H1 (cell line): ENCODE results near the gene ARID5B. TPM values are rescaled to one million over a fixed set of nuclear protein-coding genes. Genes with fewer than 3 reads are reported as not detected.

Source experiments
- CTCF ChIA-PET: fragments of 300-600 bp; sonication (Branson Sonifier 250); formaldehyde crosslinking; loops from one replicate; lab custom pipeline; 2021; ENCODE audit not compliant: partially characterized antibody; lab: Charles Lee
- POLR2A ChIA-PET: fragments of 300-600 bp; sonication (Branson Sonifier 250); formaldehyde crosslinking; loops from one replicate; lab custom pipeline; 2021; ENCODE audit warnings: inconsistent platforms; ENCODE audit not compliant: partially characterized antibody; lab: Charles Lee
- DNase-seq, 2 experiments: peaks; one replicate each; pipeline versions ENCODE4 v3.0.0 to v3.0.0-alpha.2; 2010 to 2022; ENCODE audit warnings: low spot score in 2 of 2, low read depth in 1 of 2, mixed read lengths in 1 of 2
- FAIRE-seq: peaks from 2 replicates; lab custom pipeline; 2011; peaks lifted over from hg19 to GRCh38; lab: Jason Lieb, UNC
- H2AFZ ChIP-seq: 2 replicates; pipeline ENCODE4 v1.8.1; 2012; ENCODE audit warnings: low read length, inconsistent platforms
- H2AK5ac ChIP-seq: 2 replicates; pipeline ENCODE4 v1.6.1; 2013; ENCODE audit warnings: low read depth, low read length
- H2BK120ac ChIP-seq: replicated peaks from 2 replicates; pipeline ENCODE3; 2013; ENCODE audit warnings: low read depth, low read length, inconsistent platforms
- H2BK12ac ChIP-seq: 2 replicates; pipeline ENCODE4 v1.6.1; 2013; ENCODE audit warnings: low read depth, low read length
- H2BK15ac ChIP-seq: 2 replicates; pipeline ENCODE4 v1.6.1; 2013; ENCODE audit warnings: low read length
- H2BK20ac ChIP-seq: 2 replicates; pipeline ENCODE4 v1.6.1; 2013; ENCODE audit warnings: low read length
- H2BK5ac ChIP-seq: 2 replicates; pipeline ENCODE4 v1.6.1; 2013; ENCODE audit warnings: low read depth, low read length
- H3K14ac ChIP-seq: 2 replicates; pipeline ENCODE4 v1.6.1; 2013; ENCODE audit warnings: inconsistent platforms; ENCODE audit not compliant: insufficient read length
- H3K18ac ChIP-seq: 2 replicates; pipeline ENCODE4 v1.6.1; 2013; ENCODE audit warnings: low read length; ENCODE audit errors: extremely low read depth
- H3K23ac ChIP-seq: 2 replicates; pipeline ENCODE4 v1.6.1; 2013; ENCODE audit warnings: inconsistent platforms; ENCODE audit not compliant: insufficient read length
- H3K23me2 ChIP-seq: 2 replicates; pipeline ENCODE4 v1.6.1; 2013; ENCODE audit warnings: low read depth, low read length
- H3K27ac ChIP-seq: 2 replicates; pipeline ENCODE4 v1.6.1; 2011; ENCODE audit warnings: low read depth, low read length, inconsistent platforms
- H3K27me3 ChIP-seq, 4 experiments: replicated peaks in 1 of 4; 1 replicate in 1 of 4; 2 replicates in 3 of 4; pipeline versions ENCODE4 v1.6.1 to v1.8.1; 2011 to 2013; ENCODE audit warnings: low read length in 3 of 4, mild to moderate bottlenecking in 3 of 4, inconsistent platforms in 2 of 4, mixed read lengths in 2 of 4, moderate library complexity in 1 of 4; ENCODE audit not compliant: control insufficient read depth in 3 of 4, insufficient read depth in 3 of 4; ENCODE audit errors: extremely low read depth in 1 of 4
- H3K36me3 ChIP-seq, 4 experiments: 2 replicates each; pipeline versions ENCODE4 v1.6.1 to v1.8.1; 2011 to 2013; ENCODE audit warnings: mild to moderate bottlenecking in 4 of 4, low read length in 3 of 4, moderate library complexity in 2 of 4, control low read depth in 1 of 4, inconsistent platforms in 1 of 4; ENCODE audit not compliant: insufficient read depth in 4 of 4, control insufficient read depth in 2 of 4
- H3K4ac ChIP-seq: replicated peaks from 2 replicates; pipeline ENCODE3; 2013; ENCODE audit warnings: low read length, low read depth, mixed read lengths, inconsistent platforms; ENCODE audit not compliant: insufficient read length
- H3K4me1 ChIP-seq, 4 experiments: replicated peaks in 1 of 4; 1 replicate in 1 of 4; 2 replicates in 3 of 4; pipeline versions ENCODE4 v1.6.1 to v1.8.1; 2011 to 2013; ENCODE audit warnings: low read length in 3 of 4, inconsistent platforms in 2 of 4, mixed read lengths in 1 of 4; ENCODE audit not compliant: insufficient read depth in 4 of 4, control insufficient read depth in 3 of 4
- H3K4me2 ChIP-seq, 2 experiments: 2 replicates each; pipeline versions ENCODE4 v1.6.1 to v1.8.1; 2011 to 2013; ENCODE audit warnings: low read depth in 2 of 2, low read length in 2 of 2, control low read depth in 1 of 2, inconsistent platforms in 1 of 2, mild to moderate bottlenecking in 1 of 2; ENCODE audit not compliant: insufficient read depth in 1 of 2
- H3K4me3 ChIP-seq, 4 experiments: fragments of 200-600, 300-600 bp in 1 of 4; sonication (generic), shearing (Covaris generic), sonication (Bioruptor Twin) in 1 of 4; 2 replicates each; pipeline versions ENCODE4 v1.5.1 to v1.8.1; 2011 to 2016; ENCODE audit warnings: low read length in 4 of 4, low read depth in 3 of 4, control low read depth in 2 of 4, inconsistent platforms in 2 of 4, mild to moderate bottlenecking in 2 of 4, mixed read lengths in 1 of 4, moderate library complexity in 1 of 4; ENCODE audit not compliant: insufficient read depth in 2 of 4; ENCODE audit errors: extremely low read depth in 1 of 4
- H3K56ac ChIP-seq: replicated peaks from 2 replicates; pipeline ENCODE3; 2013; ENCODE audit warnings: low read depth, mild to moderate bottlenecking, mixed read lengths, low read length, inconsistent platforms; ENCODE audit not compliant: insufficient read length
- H3K79me1 ChIP-seq: 2 replicates; pipeline ENCODE4 v1.6.1; 2013; ENCODE audit warnings: low read depth, low read length, control low read depth
- H3K79me2 ChIP-seq, 2 experiments: 2 replicates each; pipeline versions ENCODE4 v1.6.1 to v1.8.1; 2012 to 2013; ENCODE audit warnings: low read length in 2 of 2, mild to moderate bottlenecking in 2 of 2, inconsistent platforms in 1 of 2; ENCODE audit not compliant: insufficient read depth in 2 of 2, control insufficient read depth in 1 of 2
- H3K9ac ChIP-seq, 4 experiments: replicated peaks in 1 of 4; 1 replicate in 1 of 4; 2 replicates in 3 of 4; pipeline versions ENCODE4 v1.6.1 to v1.8.1; 2011 to 2013; ENCODE audit warnings: low read depth in 3 of 4, low read length in 3 of 4, control low read depth in 2 of 4, mild to moderate bottlenecking in 2 of 4, moderate library complexity in 2 of 4, inconsistent platforms in 1 of 4; ENCODE audit errors: extremely low read depth in 1 of 4
- H3K9me3 ChIP-seq, 2 experiments: 2 replicates each; pipeline versions ENCODE4 v1.6.1 to v1.8.1; 2012 to 2013; ENCODE audit warnings: mild to moderate bottlenecking in 2 of 2, moderate library complexity in 2 of 2, control low read depth in 1 of 2, inconsistent platforms in 1 of 2, low read depth in 1 of 2, low read length in 1 of 2, mixed read lengths in 1 of 2; ENCODE audit not compliant: insufficient read depth in 2 of 2
- H4K20me1 ChIP-seq, 2 experiments: replicated peaks in 1 of 2; 2 replicates each; pipeline versions ENCODE3 to v1.8.1; 2011 to 2013; ENCODE audit warnings: inconsistent platforms in 2 of 2, low read length in 2 of 2, mild to moderate bottlenecking in 1 of 2; ENCODE audit not compliant: insufficient read depth in 2 of 2, control insufficient read depth in 1 of 2
- H4K5ac ChIP-seq: 2 replicates; pipeline ENCODE4 v1.6.1; 2013; ENCODE audit warnings: low read length, low read depth, mixed read lengths, inconsistent platforms; ENCODE audit not compliant: insufficient read length
- H4K8ac ChIP-seq: 2 replicates; pipeline ENCODE4 v1.8.0; 2013; ENCODE audit warnings: mild to moderate bottlenecking, moderate library complexity, low read length, inconsistent platforms; ENCODE audit not compliant: insufficient read depth; ENCODE audit errors: extremely low read depth
- H4K91ac ChIP-seq: replicated peaks from 2 replicates; pipeline ENCODE3; 2013; ENCODE audit warnings: low read length, mixed read lengths, inconsistent platforms; ENCODE audit not compliant: insufficient read length
- WGBS, 2 experiments: shearing (Covaris generic) in 1 of 2; methylation state at CpG; one replicate each; pipeline versions ENCODE4 v1.1.6 to v1.1.7; 2013 to 2015; ENCODE audit warnings: low lambda C conversion rate in 2 of 2, mixed read lengths in 2 of 2, inconsistent platforms in 1 of 2, low coverage in 1 of 2, missing lambda C conversion rate in 1 of 2; ENCODE audit not compliant: insufficient replicate concordance in 2 of 2, insufficient coverage in 1 of 2, insufficient read length in 1 of 2; ENCODE audit errors: extremely low coverage in 1 of 2, missing lambda C conversion rate in 1 of 2; 5-methylcytosine and 5-hydroxymethylcytosine counted together
- long read RNA-seq, 2 experiments: library from RNA in 1 of 2; library from capped mRNA in 1 of 2; stranded (forward); transcript quantifications; one replicate each; pipeline ENCODE4 v2.0.0, GENCODE V29; 2021; ENCODE audit warnings: inconsistent platforms in 1 of 2
- polyA minus RNA-seq, 3 experiments: library from RNA; depleted of rRNA, polyadenylated mRNA; stranded (reverse); fragments of >200 nt; gene quantifications; 1 replicate in 2 of 3; 2 replicates in 1 of 3; pipeline ENCODE4 v1.2.3, GENCODE V29; 2011
- polyA plus RNA-seq, 7 experiments: library from polyadenylated mRNA; depleted of rRNA in 3 of 7; stranded (reverse) in 5 of 7; unstranded in 2 of 7; fragments of >200 nt in 5 of 7; fragments of 200-250 nt in 2 of 7; gene quantifications; 1 replicate in 5 of 7; 2 replicates in 1 of 7; 4 replicates in 1 of 7; pipeline versions ENCODE4 v1.2.1 to v1.2.3, GENCODE V29; 2011 to 2013; ENCODE audit warnings: missing spikeins in 2 of 7, mixed read lengths in 2 of 7
- total RNA-seq: library from RNA; stranded (reverse); fragmentation: NEBNext Ultra II Directional; extraction: Animal tissue kit (Norgen Biotek cat#: 25700); gene quantifications from 2 replicates; pipeline ENCODE4 v1.2.1, GENCODE V29; 2021

Gene ARID5B, protein sequence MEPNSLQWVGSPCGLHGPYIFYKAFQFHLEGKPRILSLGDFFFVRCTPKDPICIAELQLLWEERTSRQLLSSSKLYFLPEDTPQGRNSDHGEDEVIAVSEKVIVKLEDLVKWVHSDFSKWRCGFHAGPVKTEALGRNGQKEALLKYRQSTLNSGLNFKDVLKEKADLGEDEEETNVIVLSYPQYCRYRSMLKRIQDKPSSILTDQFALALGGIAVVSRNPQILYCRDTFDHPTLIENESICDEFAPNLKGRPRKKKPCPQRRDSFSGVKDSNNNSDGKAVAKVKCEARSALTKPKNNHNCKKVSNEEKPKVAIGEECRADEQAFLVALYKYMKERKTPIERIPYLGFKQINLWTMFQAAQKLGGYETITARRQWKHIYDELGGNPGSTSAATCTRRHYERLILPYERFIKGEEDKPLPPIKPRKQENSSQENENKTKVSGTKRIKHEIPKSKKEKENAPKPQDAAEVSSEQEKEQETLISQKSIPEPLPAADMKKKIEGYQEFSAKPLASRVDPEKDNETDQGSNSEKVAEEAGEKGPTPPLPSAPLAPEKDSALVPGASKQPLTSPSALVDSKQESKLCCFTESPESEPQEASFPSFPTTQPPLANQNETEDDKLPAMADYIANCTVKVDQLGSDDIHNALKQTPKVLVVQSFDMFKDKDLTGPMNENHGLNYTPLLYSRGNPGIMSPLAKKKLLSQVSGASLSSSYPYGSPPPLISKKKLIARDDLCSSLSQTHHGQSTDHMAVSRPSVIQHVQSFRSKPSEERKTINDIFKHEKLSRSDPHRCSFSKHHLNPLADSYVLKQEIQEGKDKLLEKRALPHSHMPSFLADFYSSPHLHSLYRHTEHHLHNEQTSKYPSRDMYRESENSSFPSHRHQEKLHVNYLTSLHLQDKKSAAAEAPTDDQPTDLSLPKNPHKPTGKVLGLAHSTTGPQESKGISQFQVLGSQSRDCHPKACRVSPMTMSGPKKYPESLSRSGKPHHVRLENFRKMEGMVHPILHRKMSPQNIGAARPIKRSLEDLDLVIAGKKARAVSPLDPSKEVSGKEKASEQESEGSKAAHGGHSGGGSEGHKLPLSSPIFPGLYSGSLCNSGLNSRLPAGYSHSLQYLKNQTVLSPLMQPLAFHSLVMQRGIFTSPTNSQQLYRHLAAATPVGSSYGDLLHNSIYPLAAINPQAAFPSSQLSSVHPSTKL
- 0.90 and 1.1 TPM in 2 replicates for total RNA-seq
- 0.13 and 0.21 TPM in 2 replicates for polyA plus RNA-seq (2011; rRNA removed)
- polyA plus RNA-seq (2011; cell fraction: cytosol; rRNA removed): 0.23 TPM
- polyA plus RNA-seq (2011; cell fraction: nucleus; rRNA removed): 0.33 TPM
- polyA plus RNA-seq (2012, experiment 1 of 2): 0.18 to 0.32 TPM (median 0.28 TPM) in 4 replicates
- polyA plus RNA-seq (2012, experiment 2 of 2): 0.04 TPM
- 1.6 TPM for polyA plus RNA-seq (2013, experiment 1 of 2)
- 1.4 TPM for polyA plus RNA-seq (2013, experiment 2 of 2)
- 0.98 and 1.5 TPM in 2 replicates for polyA minus RNA-seq (2011; rRNA and poly(A)+ RNA removed)
- polyA minus RNA-seq (2011; cell fraction: cytosol; rRNA and poly(A)+ RNA removed): 0.81 TPM
- 2.3 TPM for polyA minus RNA-seq (2011; cell fraction: nucleus; rRNA and poly(A)+ RNA removed)
- long read RNA-seq, experiment 1: 0 reads
- long read RNA-seq, experiment 2, partial matches to known transcripts: 0 of 1 reads
- long read RNA-seq, experiment 2, other reads (novel, unspliced or antisense): 0 of 1 reads

GRCh38 chr10:61900829-61901792, at the start of gene ARID5B:
ARID5B (plus strand) TSS chr10:61901699; CDS start chr10:61901710, 11 bp downstream.
- peak within 1 kb of the TSS; percentile 42 for H3K56ac ChIP-seq
- DNase-seq (peak in 1 of 2 experiments; percentile 48), FAIRE-seq (no peak)
- 3% methylated on average over 33 of the region's 34 CpGs; no CpG with 5 or more reads in 1 of the 2 experiments for WGBS, 2 experiments
- H3K79me1 ChIP-seq: no peaks in the 10 kb centered on the region
- no peak within 1 kb of the TSS for H3K14ac ChIP-seq
- H3K79me2 ChIP-seq: no peaks in the 10 kb centered on the region
- peaks cover 9 to 45% (median 39%) of the 10 kb centered on the region in 4 experiments for H3K27me3 ChIP-seq
- 0 out of 2 replicates have a peak within 1 kb of the TSS, but pooled peaks have one; percentile 18 for H2BK5ac ChIP-seq
- no peak within 1 kb of the TSS for H4K91ac ChIP-seq
- no peaks in the 10 kb centered on the region for H3K36me3 ChIP-seq
- H2BK20ac ChIP-seq: no peak within 1 kb of the TSS
- peak within 1 kb of the TSS; percentile 99 for H2AFZ ChIP-seq
- peaks cover 0 to 18% (median 8%) of the 10 kb centered on the region in 4 experiments; a peak in 4 of 7 replicates for H3K4me1 ChIP-seq
- H3K23ac ChIP-seq: no peak within 1 kb of the TSS
- H3K4me3 ChIP-seq: peak within 1 kb of the TSS; percentile 50 to 91 (median 76)
- H4K20me1 ChIP-seq: no peaks in the 10 kb centered on the region
- H4K8ac ChIP-seq: no peak within 1 kb of the TSS
- no peak within 1 kb of the TSS for H4K5ac ChIP-seq
- H3K18ac ChIP-seq: no peak within 1 kb of the TSS
- peak within 1 kb of the TSS; percentile 96 to 98 for H3K4me2 ChIP-seq
- ChIA-PET CTCF (interaction anchor here (0.6 to 5.9 kb wide), 3 partner anchors 13 to 364 kb away, joined by 4 to 25 read pairs (median 8); no protein-coding TSS in a partner anchor), POLR2A (no interaction called here)
- H2AK5ac ChIP-seq: no peak within 1 kb of the TSS
- peaks cover 26% of the 10 kb centered on the region for H3K23me2 ChIP-seq
- H3K9me3 ChIP-seq: no peaks in the 10 kb centered on the region
- peak within 1 kb of the TSS; percentile 63 for H3K27ac ChIP-seq
- H3K9ac ChIP-seq: peak within 1 kb of the TSS; percentile 69 to 92 (median 86)
- no peak within 1 kb of the TSS for H2BK12ac ChIP-seq
- no peak within 1 kb of the TSS for H2BK15ac ChIP-seq
- no peak within 1 kb of the TSS for H3K4ac ChIP-seq
- H2BK120ac ChIP-seq: peak within 1 kb of the TSS; percentile 57
